ENCODE data around the gene RNU7-1. TPM values are rescaled to one million over a fixed set of nuclear protein-coding genes. Genes with fewer than 3 reads are reported as not detected.

Gene RNU7-1
- total and polyA plus RNA-seq, 9 of the 15 experiments (the other 6 are each of a cell fraction or from before 2014, with no cell fraction given), result not detected

DNA sequence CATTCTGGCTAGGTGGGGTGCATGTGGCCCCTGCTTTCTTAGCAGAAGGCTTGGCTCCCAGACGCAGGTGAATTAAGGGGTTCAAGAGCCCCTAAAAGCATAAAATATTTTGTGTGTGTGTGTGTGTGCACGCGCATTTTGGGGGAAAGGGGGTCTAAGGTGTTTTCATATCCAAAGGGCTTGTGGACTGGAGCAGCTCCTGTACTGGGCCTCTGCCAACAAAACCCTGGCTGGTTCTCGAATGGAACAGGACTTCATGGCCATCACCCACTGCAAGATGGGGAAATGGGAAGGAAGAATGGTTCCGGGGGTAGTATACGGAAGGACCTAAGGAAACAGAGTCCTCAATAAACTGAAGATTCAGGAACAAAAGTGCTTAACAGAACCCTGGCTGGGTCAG lies 19.8 kb upstream of the RNU7-1 start (continued):
- TF ChIP-seq, protein P1, sequence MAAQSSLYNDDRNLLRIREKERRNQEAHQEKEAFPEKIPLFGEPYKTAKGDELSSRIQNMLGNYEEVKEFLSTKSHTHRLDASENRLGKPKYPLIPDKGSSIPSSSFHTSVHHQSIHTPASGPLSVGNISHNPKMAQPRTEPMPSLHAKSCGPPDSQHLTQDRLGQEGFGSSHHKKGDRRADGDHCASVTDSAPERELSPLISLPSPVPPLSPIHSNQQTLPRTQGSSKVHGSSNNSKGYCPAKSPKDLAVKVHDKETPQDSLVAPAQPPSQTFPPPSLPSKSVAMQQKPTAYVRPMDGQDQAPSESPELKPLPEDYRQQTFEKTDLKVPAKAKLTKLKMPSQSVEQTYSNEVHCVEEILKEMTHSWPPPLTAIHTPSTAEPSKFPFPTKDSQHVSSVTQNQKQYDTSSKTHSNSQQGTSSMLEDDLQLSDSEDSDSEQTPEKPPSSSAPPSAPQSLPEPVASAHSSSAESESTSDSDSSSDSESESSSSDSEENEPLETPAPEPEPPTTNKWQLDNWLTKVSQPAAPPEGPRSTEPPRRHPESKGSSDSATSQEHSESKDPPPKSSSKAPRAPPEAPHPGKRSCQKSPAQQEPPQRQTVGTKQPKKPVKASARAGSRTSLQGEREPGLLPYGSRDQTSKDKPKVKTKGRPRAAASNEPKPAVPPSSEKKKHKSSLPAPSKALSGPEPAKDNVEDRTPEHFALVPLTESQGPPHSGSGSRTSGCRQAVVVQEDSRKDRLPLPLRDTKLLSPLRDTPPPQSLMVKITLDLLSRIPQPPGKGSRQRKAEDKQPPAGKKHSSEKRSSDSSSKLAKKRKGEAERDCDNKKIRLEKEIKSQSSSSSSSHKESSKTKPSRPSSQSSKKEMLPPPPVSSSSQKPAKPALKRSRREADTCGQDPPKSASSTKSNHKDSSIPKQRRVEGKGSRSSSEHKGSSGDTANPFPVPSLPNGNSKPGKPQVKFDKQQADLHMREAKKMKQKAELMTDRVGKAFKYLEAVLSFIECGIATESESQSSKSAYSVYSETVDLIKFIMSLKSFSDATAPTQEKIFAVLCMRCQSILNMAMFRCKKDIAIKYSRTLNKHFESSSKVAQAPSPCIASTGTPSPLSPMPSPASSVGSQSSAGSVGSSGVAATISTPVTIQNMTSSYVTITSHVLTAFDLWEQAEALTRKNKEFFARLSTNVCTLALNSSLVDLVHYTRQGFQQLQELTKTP (IDR thresholded peaks at IDR 0.05; ENCODE audit: low read depth in 1 of 2, partially characterized antibody in 2 of 2), result no peak
- TF ChIP-seq ZNF77 (CRISPR knock-in tag; IDR thresholded peaks at IDR 0.05) (no peak), TAF15 (IDR thresholded peaks at IDR 0.05; ENCODE audit: low read depth, low read length) (no peak), CCNT2 (IDR thresholded peaks at IDR 0.05; ENCODE audit: borderline replicate concordance, extremely low read depth, insufficient read length, low read depth, low read length) (no peak), GABPB1 (CRISPR knock-in tag; IDR thresholded peaks at IDR 0.05) (no peak)
- TF ChIP-seq, protein P2, sequence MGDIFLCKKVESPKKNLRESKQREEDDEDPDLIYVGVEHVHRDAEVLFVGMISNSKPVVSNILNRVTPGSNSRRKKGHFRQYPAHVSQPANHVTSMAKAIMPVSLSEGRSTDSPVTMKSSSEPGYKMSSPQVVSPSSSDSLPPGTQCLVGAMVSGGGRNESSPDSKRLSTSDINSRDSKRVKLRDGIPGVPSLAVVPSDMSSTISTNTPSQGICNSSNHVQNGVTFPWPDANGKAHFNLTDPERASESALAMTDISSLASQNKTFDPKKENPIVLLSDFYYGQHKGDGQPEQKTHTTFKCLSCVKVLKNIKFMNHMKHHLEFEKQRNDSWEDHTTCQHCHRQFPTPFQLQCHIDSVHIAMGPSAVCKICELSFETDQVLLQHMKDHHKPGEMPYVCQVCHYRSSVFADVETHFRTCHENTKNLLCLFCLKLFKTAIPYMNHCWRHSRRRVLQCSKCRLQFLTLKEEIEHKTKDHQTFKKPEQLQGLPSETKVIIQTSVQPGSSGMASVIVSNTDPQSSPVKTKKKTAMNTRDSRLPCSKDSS (IDR thresholded peaks at IDR 0.05; ENCODE audit: low read depth, partially characterized antibody), result no peak
- TF ChIP-seq, protein P3, sequence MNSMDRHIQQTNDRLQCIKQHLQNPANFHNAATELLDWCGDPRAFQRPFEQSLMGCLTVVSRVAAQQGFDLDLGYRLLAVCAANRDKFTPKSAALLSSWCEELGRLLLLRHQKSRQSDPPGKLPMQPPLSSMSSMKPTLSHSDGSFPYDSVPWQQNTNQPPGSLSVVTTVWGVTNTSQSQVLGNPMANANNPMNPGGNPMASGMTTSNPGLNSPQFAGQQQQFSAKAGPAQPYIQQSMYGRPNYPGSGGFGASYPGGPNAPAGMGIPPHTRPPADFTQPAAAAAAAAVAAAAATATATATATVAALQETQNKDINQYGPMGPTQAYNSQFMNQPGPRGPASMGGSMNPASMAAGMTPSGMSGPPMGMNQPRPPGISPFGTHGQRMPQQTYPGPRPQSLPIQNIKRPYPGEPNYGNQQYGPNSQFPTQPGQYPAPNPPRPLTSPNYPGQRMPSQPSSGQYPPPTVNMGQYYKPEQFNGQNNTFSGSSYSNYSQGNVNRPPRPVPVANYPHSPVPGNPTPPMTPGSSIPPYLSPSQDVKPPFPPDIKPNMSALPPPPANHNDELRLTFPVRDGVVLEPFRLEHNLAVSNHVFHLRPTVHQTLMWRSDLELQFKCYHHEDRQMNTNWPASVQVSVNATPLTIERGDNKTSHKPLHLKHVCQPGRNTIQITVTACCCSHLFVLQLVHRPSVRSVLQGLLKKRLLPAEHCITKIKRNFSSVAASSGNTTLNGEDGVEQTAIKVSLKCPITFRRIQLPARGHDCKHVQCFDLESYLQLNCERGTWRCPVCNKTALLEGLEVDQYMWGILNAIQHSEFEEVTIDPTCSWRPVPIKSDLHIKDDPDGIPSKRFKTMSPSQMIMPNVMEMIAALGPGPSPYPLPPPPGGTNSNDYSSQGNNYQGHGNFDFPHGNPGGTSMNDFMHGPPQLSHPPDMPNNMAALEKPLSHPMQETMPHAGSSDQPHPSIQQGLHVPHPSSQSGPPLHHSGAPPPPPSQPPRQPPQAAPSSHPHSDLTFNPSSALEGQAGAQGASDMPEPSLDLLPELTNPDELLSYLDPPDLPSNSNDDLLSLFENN (IDR thresholded peaks at IDR 0.05; ENCODE audit: low read depth in 2 of 2, low read length in 2 of 2), result no peak

All from K562 (cell line).